ENCODE measurements around the gene PHACTR3.

The PHACTR3 gene

DNA sequence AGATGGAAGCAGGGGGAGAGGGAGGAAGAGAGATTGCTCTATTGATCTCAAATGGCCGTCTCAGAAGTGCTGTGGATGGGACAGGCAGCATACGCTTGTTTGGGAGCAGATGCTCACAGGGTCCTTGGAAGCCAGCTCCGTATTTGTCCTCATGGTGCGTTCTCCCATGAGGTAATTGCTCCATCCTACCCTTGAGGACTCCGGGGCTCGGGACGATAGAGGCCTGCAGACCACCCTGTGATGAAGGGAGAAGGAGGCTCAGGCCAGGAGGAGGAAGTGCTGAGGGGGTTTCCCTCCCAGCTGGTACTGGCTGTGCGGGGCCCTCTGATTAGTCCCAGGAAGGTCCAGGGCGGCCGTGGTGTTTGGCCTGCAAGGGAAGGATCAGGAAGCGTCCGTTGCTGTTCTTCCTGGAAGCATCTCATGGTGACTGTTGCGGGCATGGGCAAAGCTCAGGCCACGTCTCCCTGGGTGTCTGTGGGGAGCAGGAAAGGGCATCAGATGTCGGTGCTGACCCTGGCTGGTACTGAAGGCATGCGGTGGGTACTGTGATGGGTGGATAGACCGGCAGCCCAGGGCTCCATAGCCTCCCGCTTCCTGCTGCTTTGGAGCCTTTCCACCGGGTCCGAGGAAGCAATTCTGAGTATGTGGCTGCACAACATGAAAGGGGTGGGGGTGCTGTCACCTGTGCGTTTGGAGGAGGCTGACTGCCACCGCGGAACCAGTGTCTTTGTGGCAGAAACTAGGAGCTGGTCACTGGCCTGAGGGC is 170.8 kb downstream of the PHACTR3 start:
- TF ChIP-seq ZNF274 (IDR thresholded peaks at IDR 0.05; ENCODE audit: low read depth, low read length) = no peak
- no peak overlapping the region for H3K4me3 ChIP-seq (ENCODE audit: low read length)

DNA sequence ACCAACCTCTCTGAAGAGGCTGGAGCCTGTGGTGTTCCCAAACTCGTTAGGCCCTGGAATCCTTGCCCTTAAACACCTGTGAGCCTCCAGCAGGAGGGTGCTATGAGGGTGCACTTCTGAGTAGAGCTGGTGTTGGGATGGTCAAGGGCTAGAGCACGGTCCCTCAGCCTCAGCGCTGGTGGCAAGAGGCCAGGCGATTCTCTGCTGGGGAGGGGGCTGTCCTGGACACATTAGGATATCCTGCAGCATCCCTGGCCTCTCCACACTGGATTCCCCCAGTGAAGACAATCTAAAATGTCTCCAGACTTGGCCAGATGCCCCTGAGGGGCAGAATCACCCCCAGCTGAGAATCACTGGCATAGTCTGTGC is 171.3 kb downstream of the PHACTR3 start:
- no peak overlapping the region for H3K4me3 ChIP-seq (ENCODE audit: low read length)
- TF ChIP-seq ZNF274 (IDR thresholded peaks at IDR 0.05; ENCODE audit: low read depth, low read length) = no peak

DNA sequence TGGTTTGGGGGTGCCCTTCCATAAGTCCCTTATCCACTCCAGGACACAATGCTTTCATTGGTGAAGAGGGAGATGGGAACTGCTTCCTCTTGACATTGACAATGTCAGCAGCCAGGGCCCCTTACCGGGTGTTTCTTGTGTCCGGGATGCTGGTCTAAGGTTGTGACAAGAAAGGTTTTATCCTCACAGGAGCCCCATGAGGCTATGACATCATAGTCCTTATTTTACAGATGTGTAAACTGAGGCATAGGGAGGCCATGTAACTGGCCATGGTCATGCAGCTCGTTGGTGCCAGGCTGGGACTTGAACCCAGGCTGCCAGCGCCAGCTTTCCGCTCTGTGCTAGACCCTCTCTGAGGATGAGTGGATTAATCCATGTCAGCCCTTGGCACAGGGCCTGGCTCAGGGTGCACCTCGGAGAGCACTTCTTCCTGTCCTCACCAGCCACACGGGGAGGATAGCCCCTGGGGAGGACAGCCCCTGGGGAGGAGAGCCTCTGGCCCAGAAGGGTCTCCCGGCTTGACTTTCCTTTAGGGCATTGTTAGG is 171.8 kb downstream of the PHACTR3 start:
- no peak for TF ChIP-seq ZNF274 (IDR thresholded peaks at IDR 0.05; ENCODE audit: low read depth, low read length)
- H3K4me3 ChIP-seq (ENCODE audit: low read length) = no peak overlapping the region

DNA sequence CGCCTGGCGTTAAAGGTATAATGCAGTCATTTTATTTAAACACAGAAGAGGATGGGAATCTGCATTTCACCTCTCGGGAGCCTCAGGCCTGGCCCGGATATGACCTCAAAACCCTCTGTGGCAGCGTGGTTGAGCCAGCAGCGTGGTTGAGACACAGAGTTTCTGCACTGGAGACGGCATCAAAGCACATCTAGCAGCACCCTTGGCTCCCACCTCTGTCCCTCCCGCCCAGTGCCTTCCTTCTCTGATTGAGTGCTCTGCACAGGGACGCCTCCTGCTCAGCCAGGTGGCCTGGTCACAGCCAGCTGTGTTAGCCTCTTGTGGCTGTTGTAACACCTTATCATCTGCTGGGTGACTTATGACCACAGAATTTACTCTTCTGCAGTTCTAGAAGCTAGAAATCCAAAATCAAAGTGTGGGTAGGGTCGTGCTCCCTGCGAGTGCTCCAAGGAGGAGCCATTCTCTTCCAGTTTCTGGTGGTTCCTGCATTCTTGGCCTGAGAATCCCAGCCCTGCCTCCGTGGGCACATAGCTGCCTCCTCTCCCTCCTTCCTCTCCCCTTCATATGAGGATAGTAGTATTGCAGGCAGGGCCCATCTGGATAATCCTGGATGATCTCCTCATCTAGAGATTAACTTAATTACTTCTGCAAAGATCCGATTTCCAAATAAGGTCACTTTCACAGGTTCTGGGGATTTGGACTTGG is 172.4 kb downstream of the PHACTR3 start:
- no peak overlapping the region for H3K4me3 ChIP-seq (ENCODE audit: low read length)
- TF ChIP-seq ZNF274 (IDR thresholded peaks at IDR 0.05; ENCODE audit: low read depth, low read length) = no peak

DNA sequence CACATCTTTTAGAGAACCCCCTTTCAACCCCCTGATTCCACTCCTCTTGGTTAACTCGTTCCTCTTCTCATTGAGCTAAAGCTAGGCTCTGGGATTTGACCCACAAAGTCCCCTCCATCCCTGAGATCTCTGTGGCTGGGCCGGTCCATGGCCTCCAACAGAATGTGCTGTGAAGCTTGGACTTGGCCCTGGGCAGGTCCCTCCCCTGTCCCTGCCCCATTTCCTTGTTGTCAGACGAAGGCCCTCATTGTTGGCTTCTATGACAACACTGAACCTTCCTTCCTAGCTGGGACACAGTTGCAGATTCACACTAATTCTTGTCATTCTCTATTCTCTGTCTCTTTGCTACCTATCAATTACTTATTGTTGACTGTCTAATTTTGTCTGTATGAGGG is 173.0 kb downstream of the PHACTR3 start:
- no peak for TF ChIP-seq ZNF274 (IDR thresholded peaks at IDR 0.05; ENCODE audit: low read depth, low read length)
- H3K4me3 ChIP-seq (ENCODE audit: low read length) = no peak overlapping the region

GRCh38 chr20:59777814-59778575 is 173.7 kb downstream of the PHACTR3 start:
- no peak overlapping the region for H3K4me3 ChIP-seq (ENCODE audit: low read length)
- TF ChIP-seq ZNF274 (IDR thresholded peaks at IDR 0.05; ENCODE audit: low read depth, low read length) = no peak

DNA sequence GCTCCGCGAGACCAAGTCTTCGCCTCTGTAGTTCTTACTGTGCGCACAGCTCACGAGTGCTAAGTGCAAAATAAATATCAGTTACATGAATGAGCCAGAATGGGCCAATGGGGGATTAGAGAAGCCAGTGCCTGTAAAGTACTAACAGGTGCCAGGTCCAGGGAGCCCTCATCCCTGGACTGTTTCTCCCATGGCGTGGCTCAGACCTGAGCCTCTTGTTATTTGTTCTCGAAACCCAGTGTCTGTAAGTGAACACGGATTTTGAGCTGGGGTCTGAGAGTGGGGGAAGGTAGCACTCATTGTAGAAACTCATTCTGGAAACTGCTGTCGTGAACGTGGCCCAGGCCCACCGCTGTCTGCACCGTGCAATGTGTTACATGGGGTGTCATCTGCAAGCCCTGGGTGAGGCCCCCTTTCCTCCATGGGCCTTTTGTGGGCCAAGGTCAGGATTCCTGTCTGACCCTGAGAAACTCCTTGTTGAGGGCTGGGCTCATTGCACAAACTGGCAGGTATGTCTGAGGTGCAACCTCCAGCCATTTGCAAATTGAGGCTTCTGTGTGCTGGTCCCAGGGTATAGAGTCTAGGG is 174.4 kb downstream of the PHACTR3 start:
- no peak overlapping the region for H3K4me3 ChIP-seq (ENCODE audit: low read length)
- no peak for TF ChIP-seq ZNF274 (IDR thresholded peaks at IDR 0.05; ENCODE audit: low read depth, low read length)

GRCh38 chr20:59779656-59780380 is 175.5 kb downstream of the PHACTR3 start:
- H3K4me3 ChIP-seq (ENCODE audit: low read length) = no peak overlapping the region
- no peak for TF ChIP-seq ZNF274 (IDR thresholded peaks at IDR 0.05; ENCODE audit: low read depth, low read length)

- no peak for TF ChIP-seq ZNF274 (IDR thresholded peaks at IDR 0.05; ENCODE audit: low read depth, low read length)
- no peak overlapping the region for H3K4me3 ChIP-seq (ENCODE audit: low read length)
Observed at GRCh38 chr20:59780494-59781185, 176.3 kb downstream of the PHACTR3 start.

DNA sequence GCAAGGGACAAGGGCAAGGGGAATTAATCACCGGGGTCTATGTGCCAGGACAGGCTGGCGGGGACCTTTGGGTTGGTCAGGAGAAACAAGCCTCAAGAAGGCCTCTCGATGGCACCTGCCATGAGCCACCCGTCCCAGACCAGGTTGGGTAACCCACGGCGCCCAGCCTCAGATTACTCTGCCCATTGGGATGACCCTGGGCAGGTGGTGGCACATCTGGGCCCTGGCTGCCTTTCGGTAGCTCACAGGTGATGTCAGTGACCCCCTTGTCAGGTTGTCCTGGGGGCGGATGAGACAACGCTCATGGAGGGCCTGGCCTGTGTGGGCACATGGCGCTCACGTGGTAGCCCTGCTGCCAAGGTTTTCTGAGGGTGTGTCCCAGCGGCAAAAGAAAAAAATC is 176.9 kb downstream of the PHACTR3 start:
- TF ChIP-seq ZNF274 (IDR thresholded peaks at IDR 0.05; ENCODE audit: low read depth, low read length) = no peak
- H3K4me3 ChIP-seq (ENCODE audit: low read length) = no peak overlapping the region

DNA sequence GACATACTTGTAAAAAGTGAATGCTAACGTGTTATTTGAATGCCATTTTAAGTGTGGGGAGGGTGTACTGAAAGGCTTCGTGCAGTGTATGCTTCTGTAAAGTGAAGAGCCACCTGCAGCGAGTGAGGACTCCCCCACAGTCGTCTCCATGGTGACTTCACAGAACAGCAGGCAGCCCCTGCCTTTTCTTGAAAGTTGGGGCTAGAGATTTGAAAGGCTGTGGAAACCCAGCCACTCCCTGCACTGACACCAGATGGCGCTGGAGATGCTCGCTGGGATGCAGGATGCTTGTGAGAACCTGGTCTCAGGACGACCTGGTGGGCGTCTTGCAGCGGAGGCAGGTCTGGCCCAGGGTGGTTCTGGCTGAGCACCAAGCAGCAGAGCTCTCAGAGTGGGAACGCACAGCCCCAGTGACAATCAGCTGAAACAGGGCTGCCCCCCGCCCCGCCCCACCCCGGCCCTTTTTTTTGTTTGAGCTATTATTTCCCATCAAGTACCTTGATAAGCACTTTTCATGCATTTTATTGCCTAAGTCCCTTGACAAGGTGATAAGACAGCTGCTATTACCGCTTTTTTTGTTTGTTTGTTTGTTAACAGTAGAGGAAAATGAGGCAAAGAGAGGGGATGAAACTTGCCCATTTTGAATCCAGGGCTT is 178.8 kb downstream of the PHACTR3 start:
- no peak overlapping the region for H3K4me3 ChIP-seq (ENCODE audit: low read length)

DNA sequence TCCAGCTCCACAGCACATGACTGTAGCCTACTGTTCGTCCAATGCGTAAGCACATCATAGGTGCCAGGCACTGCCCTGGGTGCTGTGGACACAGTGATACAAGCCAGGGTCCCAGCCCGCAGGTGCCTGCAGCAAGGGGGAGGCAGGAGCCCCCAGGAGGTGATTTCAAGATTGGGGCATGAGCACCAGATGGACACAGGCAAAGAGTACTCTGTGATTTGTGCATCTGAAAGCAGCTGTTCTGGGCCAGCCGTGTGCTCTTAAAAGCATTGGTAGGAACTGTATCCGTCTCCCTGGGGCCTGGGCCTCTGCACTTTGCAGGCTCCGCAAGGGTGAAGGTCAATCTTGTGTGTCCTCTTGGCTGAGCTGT is 179.3 kb downstream of the PHACTR3 start:
- H3K4me3 ChIP-seq (ENCODE audit: low read length) = no peak overlapping the region
- TF ChIP-seq ZNF274 (IDR thresholded peaks at IDR 0.05; ENCODE audit: low read depth, low read length) = no peak

More for the DNA sequence above, 178.8 kb downstream of the PHACTR3 start:
- TF ChIP-seq ZNF274 (IDR thresholded peaks at IDR 0.05; ENCODE audit: low read depth, low read length) = no peak

DNA sequence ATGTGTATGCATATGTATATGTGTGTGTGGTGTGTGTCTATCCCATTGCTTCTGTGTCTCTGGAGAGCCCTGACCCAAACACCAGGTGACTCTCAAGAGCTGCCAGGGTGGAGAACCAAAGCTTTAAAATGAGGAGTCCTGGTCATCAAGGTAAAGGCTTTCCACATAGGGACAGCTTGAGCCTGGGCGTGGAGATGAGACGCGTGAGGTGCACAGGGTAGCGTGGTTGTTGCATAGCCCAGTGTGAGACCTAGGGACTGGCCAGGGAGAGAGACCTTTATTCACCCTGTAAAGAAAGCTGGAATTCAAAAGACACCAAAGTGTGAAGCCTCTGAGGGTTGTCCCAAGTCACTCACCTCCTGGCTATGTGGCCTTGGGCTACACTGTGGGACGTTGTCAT is 180.0 kb downstream of the PHACTR3 start:
- no peak for TF ChIP-seq ZNF274 (IDR thresholded peaks at IDR 0.05; ENCODE audit: low read depth, low read length)
- H3K4me3 ChIP-seq (ENCODE audit: low read length) = no peak overlapping the region

Measured in GM08714 (cell line).